ENCODE data around the gene SCARF2.

SCARF2 gene

DNA sequence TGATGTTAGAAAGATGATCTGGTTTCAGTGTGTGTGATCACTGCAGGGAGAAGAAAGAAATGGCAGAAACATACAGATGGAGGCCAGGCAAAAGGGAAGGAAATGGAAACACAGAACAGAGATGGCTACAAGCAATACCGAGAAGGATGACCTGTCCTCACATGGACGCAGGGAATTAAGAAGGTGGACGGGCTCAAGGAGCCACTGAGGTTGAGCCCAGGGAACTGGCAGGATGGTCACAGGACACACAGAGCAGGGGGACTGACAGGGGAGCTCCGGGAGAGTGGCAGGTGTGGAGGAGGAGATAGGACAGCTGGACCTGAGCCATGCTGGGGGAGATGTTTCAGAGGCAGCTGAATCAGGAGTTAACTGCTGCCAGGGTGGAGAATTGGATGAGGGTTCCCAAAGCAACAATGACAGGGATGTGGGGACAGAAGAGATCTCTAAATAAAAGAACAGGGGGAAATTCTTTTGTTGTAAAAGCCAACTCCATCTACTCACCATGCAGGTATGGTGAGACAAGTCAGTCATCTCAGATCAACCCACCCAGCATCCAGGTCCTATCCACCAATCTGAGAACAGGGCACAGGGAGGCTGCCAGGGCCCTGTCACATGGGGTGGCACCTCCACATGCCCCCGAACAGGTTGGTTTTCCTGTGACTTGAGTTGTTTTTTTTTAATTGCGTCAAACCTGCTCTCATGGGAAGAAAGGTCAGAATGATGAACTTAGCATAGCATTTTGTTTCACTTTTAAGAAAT lies 31.7 kb upstream of the SCARF2 start:
- Histone ChIP-seq H3K36me3 (ENCODE audit: insufficient read depth, low read length) (peaks cover 6% of the 10 kb centered on the region; the same call in 1 of the 2 replicates), H3K9me3 (ENCODE audit: control insufficient read depth, insufficient read depth, low read length) (no peaks in the 10 kb centered on the region), H3K9ac (ENCODE audit: low read depth, low read length) (no peak overlapping the region), H3K4me1 (ENCODE audit: insufficient read depth, low read length) (no peaks in the 10 kb centered on the region)

DNA sequence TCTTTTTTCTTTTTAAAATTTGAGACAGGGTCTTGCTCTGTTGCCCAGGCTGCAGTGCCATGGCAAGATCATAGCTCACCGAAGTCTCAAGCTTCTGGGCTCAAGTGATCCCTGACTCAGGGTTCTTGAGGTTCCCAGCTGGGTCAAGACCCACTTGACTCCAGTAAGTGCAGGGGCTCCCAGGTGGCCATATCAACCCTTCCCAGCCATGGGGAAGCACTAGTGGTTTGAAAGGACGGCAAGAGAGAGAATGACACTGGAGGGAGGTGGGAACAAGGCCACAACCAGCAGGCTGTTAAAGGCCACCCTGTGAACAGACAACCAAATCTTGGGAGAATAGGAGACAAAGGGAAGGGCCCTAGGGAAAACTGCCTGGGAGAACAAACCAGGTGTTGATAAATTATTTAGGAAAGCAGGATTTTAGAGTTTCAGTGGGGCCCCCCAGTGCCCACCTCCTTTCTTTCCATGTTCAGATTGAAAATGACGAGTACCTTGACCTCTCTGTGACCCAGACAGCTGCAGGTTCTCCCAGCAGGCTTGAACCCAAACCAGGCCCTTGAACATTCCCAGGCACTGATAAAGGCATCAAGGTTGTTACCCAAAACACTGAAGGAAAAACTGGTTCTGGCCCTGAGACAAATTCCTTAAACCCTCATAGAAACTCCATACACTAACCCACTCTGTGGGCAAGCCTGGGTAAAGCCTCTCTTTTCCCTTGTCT lies 29.2 kb upstream of the SCARF2 start:
- H3K4me1 ChIP-seq (ENCODE audit: insufficient read depth, low read length) = no peaks in the 10 kb centered on the region
- no peaks in the 10 kb centered on the region for H3K9me3 ChIP-seq (ENCODE audit: control insufficient read depth, insufficient read depth, low read length)
- H3K36me3 ChIP-seq (ENCODE audit: insufficient read depth, low read length) = peaks cover 6% of the 10 kb centered on the region; the same call in 1 of the 2 replicates
- no peak overlapping the region for H3K9ac ChIP-seq (ENCODE audit: low read depth, low read length)

DNA sequence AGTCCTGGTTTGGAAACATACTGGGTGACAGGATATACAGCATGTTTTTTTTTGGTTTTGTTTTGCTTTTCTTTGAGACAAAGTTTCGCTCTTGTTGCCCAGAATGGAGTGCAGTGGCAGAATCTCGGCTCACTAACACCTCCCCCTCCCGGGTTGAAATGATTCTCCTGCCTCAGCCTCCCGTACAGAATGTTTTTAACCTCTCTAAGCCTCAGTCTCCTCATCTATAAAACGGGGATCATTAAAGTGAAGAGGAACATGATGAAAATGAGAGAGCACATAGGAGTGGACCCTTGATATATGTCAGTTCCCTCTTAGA lies 28.1 kb upstream of the SCARF2 start:
- H3K9me3 ChIP-seq (ENCODE audit: control insufficient read depth, insufficient read depth, low read length) = no peaks in the 10 kb centered on the region
- peaks cover 6% of the 10 kb centered on the region; the same call in 1 of the 2 replicates for H3K36me3 ChIP-seq (ENCODE audit: insufficient read depth, low read length)
- H3K9ac ChIP-seq (ENCODE audit: low read depth, low read length) = no peak overlapping the region
- no peaks in the 10 kb centered on the region for H3K4me1 ChIP-seq (ENCODE audit: insufficient read depth, low read length)

DNA sequence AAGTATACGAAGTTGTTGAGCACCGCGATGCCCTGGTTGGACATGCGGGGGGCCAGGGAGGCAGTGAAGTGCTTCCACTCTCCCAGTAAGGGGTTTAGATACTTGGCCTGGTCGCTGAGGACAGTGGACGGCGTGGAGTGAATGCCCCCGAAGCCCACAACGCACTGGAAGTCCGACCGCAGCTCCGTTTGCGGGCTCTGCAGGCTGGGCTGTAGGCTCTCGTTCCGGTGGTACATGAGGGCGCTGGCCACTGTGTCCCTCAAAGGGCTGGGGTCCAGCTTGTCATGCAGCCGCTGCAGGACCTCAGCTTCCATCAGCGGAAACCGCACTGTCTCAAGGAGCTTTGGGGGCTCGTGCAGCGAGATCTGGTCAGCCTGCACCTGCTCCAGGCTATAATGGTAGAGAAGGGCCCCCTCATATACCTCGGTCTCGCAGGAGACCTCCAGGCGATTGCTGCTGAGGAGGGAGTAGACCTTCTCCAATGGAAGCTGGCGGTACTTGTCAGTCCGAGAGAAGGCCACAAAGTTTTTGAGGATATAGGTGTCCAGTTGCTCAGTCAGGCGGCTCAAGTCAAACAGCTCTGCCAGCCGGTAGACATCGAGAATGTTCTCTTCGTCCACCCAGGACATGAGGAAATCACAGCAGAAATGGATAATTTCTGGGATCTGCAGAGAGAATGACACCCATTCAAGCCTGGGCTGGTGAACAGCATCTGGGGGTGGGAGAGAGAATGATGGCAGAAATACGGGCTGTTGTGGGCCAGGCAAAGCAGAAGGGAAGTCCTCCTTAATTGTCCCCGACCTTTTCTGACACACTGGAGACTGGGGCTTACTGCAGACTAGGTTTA lies 27.5 kb upstream of the SCARF2 start:
- H3K9ac ChIP-seq (ENCODE audit: low read depth, low read length) = no peak overlapping the region

DNA sequence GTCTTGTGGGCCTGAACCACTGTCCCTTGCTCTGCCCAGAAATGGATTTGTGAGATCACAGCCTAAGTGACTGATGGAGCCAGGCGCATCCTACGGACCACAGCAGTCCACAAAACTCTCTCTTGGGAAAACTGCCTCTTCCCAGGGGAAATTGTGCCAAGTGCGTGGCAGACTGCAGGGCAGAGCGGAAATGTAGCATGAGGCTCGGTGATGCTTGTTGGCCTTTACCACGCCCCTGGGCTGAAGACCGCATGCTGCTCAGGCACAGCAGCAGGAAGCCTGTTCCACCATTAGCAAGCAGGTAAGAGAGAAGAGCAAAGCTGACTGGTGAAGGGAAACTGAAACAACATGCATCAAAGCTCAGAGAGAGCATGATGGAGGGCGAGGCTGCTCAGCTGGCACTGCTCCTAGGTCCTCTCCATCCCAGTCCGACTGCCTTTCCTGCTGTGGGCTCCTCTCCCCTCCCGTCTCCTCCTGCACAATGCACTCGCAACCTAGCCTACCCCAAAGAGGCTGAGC lies 26.5 kb upstream of the SCARF2 start:
- H3K9ac ChIP-seq (ENCODE audit: low read depth, low read length) = no peak overlapping the region
- no peaks in the 10 kb centered on the region for H3K4me1 ChIP-seq (ENCODE audit: insufficient read depth, low read length)

More for the DNA sequence above, 27.5 kb upstream of the SCARF2 start:
- Histone ChIP-seq H3K9me3 (ENCODE audit: control insufficient read depth, insufficient read depth, low read length) (no peaks in the 10 kb centered on the region), H3K4me1 (ENCODE audit: insufficient read depth, low read length) (no peaks in the 10 kb centered on the region), H3K36me3 (ENCODE audit: insufficient read depth, low read length) (peaks cover 6% of the 10 kb centered on the region; the same call in 1 of the 2 replicates)

DNA sequence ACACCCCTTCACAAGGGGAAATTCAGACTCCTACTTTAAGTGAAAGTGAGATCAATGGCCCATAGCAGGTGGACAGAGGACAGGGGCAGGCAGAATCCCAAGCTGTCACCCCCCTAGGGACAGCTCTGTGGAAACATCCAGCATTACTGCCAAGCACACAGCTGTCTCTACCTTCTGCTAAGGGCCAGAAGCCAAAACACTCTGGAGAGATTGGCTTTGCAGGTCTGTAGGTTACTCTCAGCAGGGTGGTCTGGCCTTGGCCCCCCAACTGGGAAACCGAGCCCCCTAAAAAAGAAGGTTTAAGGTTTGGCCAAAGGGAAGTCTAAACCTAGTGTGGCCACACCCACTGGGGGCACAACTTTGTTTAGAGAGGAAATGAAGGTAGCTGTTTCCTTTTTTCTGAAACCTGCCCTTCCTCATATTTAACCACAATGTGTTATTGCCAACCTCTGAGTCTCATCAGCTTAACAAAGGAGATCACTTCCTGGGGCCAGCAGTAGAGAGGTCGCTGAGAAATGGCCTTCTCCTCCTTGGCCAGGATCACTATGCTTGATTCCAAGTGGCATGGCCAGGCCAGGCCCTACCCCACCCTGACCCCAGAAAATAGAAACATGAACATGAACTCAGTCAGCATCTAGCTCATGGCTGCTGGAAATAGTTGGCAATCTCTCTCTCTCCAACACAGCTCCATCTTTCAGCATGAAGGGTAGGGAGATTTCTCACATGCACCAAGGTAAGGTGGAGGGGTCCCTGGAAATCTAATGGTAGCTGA lies 25.9 kb upstream of the SCARF2 start:
- no peak overlapping the region for H3K9ac ChIP-seq (ENCODE audit: low read depth, low read length)
- H3K36me3 ChIP-seq (ENCODE audit: insufficient read depth, low read length) = peaks cover 6% of the 10 kb centered on the region; the same call in 1 of the 2 replicates
- no peaks in the 10 kb centered on the region for H3K9me3 ChIP-seq (ENCODE audit: control insufficient read depth, insufficient read depth, low read length)
- no peaks in the 10 kb centered on the region for H3K4me1 ChIP-seq (ENCODE audit: insufficient read depth, low read length)

More for the DNA sequence above, 26.5 kb upstream of the SCARF2 start:
- H3K36me3 ChIP-seq (ENCODE audit: insufficient read depth, low read length) = peaks cover 6% of the 10 kb centered on the region; the same call in 1 of the 2 replicates
- H3K9me3 ChIP-seq (ENCODE audit: control insufficient read depth, insufficient read depth, low read length) = no peaks in the 10 kb centered on the region

DNA sequence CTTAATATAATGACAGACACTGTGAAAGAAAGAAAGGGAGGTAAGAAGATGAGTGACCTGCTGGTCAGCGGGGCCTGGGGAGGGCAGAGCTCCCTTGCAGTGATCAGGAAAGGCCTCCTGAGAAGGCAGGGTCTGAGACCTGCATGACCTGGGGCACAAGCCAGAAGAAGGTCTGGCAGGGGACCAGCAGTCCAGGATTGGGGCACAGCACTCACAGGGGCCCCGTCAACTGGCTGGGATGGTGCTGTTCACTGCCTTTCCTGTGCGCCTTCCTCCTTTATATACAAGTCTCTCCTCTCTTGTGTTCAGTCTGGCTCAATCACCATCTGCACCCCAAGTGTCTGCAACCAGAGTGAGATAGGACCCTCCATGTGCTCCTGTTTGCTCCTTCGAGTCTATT lies 22.2 kb upstream of the SCARF2 start:
- no peaks in the 10 kb centered on the region for H3K4me1 ChIP-seq (ENCODE audit: insufficient read depth, low read length)
- H3K9me3 ChIP-seq (ENCODE audit: control insufficient read depth, insufficient read depth, low read length) = no peaks in the 10 kb centered on the region
- H3K9ac ChIP-seq (ENCODE audit: low read depth, low read length) = no peak overlapping the region
- H3K36me3 ChIP-seq (ENCODE audit: insufficient read depth, low read length) = no peaks in the 10 kb centered on the region

DNA sequence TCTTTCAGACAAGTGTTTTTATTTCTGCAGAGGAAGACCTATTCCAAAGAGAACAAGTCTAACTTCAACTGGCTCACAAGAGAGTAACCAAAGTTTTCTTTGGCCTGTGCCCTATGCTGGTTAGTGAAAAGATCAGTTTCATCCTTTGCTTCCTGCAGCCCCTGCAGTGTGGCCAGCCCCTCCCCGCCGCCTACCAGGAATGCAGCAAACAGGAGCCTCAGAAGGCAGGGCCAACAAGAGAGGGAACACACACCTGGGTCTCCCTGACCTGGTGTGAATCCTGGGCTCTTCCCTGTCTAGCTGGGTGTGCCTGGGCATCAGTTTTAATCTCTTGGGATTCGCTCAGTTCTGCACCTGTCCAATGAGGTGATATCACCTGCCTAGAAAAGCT lies 21.5 kb upstream of the SCARF2 start:
- Histone ChIP-seq H3K4me1 (ENCODE audit: insufficient read depth, low read length) (no peaks in the 10 kb centered on the region), H3K36me3 (ENCODE audit: insufficient read depth, low read length) (no peaks in the 10 kb centered on the region), H3K9me3 (ENCODE audit: control insufficient read depth, insufficient read depth, low read length) (no peaks in the 10 kb centered on the region), H3K9ac (ENCODE audit: low read depth, low read length) (no peak overlapping the region)

DNA sequence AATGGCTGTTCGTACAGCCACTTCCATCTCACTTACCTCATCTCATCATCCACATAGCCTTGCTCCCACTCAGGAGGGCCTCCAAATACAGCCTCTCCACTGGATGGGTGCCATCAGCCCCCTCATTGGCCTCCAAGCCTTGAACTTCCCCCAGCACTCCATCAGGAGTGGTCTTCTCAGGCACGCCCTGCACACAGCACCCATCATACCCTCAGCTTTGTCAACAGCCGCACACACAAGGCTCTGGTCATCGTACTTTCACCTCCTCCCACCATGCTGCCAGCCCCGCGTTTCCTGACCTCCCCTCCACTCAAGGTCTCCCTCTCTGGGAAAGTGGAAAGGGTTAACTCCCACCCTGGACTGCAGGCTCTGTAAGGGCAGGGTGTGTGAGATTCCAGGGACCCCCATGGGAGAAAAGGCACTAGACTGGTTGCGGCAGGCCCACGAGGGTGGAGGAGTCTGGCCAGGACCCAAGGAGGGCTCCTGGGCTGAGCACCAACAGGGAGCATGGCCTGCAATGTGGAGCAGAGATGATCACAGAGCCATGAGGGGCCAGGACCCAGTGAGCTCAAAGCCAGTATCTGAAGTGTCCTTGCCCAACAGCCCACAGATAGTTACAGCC lies 21.0 kb upstream of the SCARF2 start:
- Histone ChIP-seq H3K9ac (ENCODE audit: low read depth, low read length) (no peak overlapping the region), H3K36me3 (ENCODE audit: insufficient read depth, low read length) (no peaks in the 10 kb centered on the region), H3K9me3 (ENCODE audit: control insufficient read depth, insufficient read depth, low read length) (no peaks in the 10 kb centered on the region), H3K4me1 (ENCODE audit: insufficient read depth, low read length) (no peaks in the 10 kb centered on the region)

DNA sequence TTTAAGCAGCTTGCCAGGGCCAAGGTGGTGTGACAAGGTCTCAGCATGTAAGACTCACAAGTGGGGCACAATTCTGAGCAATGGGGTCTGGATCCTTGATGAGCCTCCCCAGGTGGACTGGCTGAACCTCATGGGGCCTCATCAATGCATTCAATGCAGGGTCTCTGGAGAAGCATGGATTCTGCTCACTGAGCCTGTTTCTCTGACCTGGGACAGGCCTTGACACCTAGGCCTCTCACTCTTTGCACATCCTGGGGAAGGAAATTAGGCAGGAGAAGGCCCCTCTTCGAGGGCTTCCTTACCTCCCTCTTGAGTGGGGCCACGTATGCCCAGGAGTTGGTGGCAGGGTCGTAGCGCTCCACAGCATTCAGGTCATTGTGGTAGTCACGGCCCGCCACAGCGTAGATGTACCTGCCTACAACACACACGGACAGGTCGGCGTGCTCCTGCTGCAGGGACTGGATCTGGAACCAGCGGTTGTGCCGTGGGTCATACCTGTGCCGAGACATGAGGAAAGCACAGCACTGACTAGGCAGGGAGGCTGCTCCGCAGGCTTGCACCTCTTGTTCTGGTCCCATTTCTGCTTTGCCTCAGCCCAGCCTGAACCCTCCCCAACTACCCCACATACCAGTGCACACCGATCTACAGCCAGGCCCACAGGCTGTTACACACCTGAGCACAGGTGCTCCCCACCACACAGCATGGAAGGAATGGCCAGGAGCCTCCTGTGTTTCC lies 20.0 kb upstream of the SCARF2 start:
- H3K36me3 ChIP-seq (ENCODE audit: insufficient read depth, low read length) = no peaks in the 10 kb centered on the region
- no peaks in the 10 kb centered on the region for H3K9me3 ChIP-seq (ENCODE audit: control insufficient read depth, insufficient read depth, low read length)
- no peak overlapping the region for H3K9ac ChIP-seq (ENCODE audit: low read depth, low read length)
- H3K4me1 ChIP-seq (ENCODE audit: insufficient read depth, low read length) = no peaks in the 10 kb centered on the region

DNA sequence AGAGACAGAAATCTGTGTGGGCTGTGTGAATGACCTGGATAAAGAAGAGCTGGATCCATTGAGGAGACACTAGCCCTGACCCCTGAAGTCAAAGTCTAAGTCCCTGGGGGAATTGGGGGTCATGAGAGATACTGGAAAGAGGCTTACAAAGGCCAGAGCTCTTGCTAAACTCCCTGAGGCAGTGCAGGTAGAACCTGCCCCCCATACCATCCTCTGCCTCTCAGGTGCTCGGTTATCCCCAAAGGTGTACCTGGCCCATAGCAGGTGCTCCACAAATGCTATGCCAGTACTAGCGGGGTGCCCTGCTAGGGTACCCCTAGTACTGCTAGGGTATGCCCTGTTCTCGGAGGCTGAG lies 19.1 kb upstream of the SCARF2 start:
- H3K9ac ChIP-seq (ENCODE audit: low read depth, low read length) = no peak overlapping the region
- no peaks in the 10 kb centered on the region for H3K9me3 ChIP-seq (ENCODE audit: control insufficient read depth, insufficient read depth, low read length)
- H3K4me1 ChIP-seq (ENCODE audit: insufficient read depth, low read length) = no peaks in the 10 kb centered on the region
- H3K36me3 ChIP-seq (ENCODE audit: insufficient read depth, low read length) = no peaks in the 10 kb centered on the region

DNA sequence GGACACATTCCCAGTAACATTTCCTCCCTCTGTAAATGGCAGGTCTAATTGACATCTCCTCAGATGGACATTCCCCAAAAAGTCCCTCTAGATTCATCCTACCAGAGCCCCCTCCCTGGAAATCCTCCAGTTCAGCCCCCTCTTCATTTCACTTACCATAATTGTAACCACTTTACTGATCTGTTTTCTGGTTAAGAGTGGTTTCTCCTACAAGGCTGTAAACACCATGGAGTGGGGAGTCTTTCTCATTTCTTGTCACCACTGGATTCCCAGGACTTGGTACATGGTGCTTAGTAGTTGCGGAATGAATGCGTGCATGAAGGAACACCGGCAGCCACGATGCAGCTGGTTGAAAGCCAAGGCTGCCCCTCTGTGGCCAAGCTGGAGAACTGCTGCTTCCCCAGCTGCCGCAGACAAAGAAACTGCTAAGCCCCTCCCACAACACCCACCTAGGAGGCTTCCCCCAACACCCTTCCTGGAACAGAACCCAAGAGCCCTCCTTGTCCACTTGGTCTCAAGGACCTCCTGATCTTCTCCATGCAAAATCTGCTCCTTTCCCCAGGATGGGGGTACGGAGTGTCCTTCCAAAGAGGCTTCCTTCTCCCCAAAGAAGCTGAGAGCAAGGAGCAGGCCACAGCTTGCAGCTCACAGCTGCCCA lies 18.6 kb upstream of the SCARF2 start:
- Histone ChIP-seq H3K9me3 (ENCODE audit: control insufficient read depth, insufficient read depth, low read length) (no peaks in the 10 kb centered on the region), H3K4me1 (ENCODE audit: insufficient read depth, low read length) (no peaks in the 10 kb centered on the region), H3K9ac (ENCODE audit: low read depth, low read length) (no peak overlapping the region), H3K36me3 (ENCODE audit: insufficient read depth, low read length) (no peaks in the 10 kb centered on the region)

DNA sequence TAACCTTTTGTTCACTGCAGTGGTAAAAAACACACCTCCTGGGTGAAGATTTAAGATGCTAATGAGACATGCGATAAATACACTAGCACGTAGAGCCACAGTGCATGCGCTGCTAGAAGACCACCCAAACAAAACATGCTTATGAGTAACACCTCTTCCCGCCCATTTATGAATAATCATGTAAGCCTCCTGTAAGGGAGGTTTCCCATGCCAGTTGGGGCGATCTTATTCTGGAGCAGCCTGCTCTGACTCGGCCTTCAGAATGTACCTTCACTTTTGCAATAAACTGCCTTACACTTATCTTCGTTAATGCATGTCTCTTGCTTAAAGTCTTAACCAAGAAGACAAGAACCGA lies 18.1 kb upstream of the SCARF2 start:
- no peaks in the 10 kb centered on the region for H3K9me3 ChIP-seq (ENCODE audit: control insufficient read depth, insufficient read depth, low read length)
- H3K4me1 ChIP-seq (ENCODE audit: insufficient read depth, low read length) = no peaks in the 10 kb centered on the region
- H3K36me3 ChIP-seq (ENCODE audit: insufficient read depth, low read length) = no peaks in the 10 kb centered on the region
- H3K9ac ChIP-seq (ENCODE audit: low read depth, low read length) = no peak overlapping the region

Measured in ES-I3 (cell line).